ENCODE measurements around the gene SYNE2. TPM values are rescaled to one million over a fixed set of nuclear protein-coding genes. Genes with fewer than 3 reads are reported as not detected.

Gene SYNE2
- total RNA-seq, 1 experiment from 2014 or later, result 16.0 TPM

GRCh38 chr14:64060648-64061096 lies 207.9 kb downstream of the SYNE2 start:
- POLR2A ChIA-PET (ENCODE audit: unreplicated experiment), result interaction anchor here (0.6 kb wide), 2 partner anchors 199 to 1117 kb away, joined by 3 read pairs; no protein-coding TSS in a partner anchor
- H3K4me2 ChIP-seq (ENCODE audit: low read length), result peak overlapping the region; percentile 12; the same call in 1 of the 2 replicates
- no peaks in the 10 kb centered on the region for H3K36me3 ChIP-seq (ENCODE audit: low read depth, low read length)
- TF ChIP-seq CTCF (conservative IDR thresholded peaks at IDR 0.05; ENCODE audit: low read depth, low read length) (peak; percentile 69), EZH2 (IDR thresholded peaks at IDR 0.05; ENCODE audit: low read length, unreplicated experiment) (no peak), EZH2phosphoT487 (IDR thresholded peaks at IDR 0.05; ENCODE audit: borderline replicate concordance, low read length) (no peak)
- H4K20me1 ChIP-seq (ENCODE audit: low read length), result no peaks in the 10 kb centered on the region
- H3K79me2 ChIP-seq (ENCODE audit: low read length), result no peaks in the 10 kb centered on the region
- ATAC-seq, result peak; percentile 54
- peak; percentile 69 for DNase-seq
- peaks cover 25% of the 10 kb centered on the region for H3K4me1 ChIP-seq (ENCODE audit: insufficient read depth, low read length)
- peak overlapping the region; percentile 31; the same call in 1 of the 2 replicates for H2AFZ ChIP-seq (ENCODE audit: low read length)
- H3K9me2 ChIP-seq (replicated peaks; ENCODE audit: low read length), result no peaks in the 10 kb centered on the region
- no peaks in the 10 kb centered on the region for H3K27me3 ChIP-seq (ENCODE audit: low read length)
- intact Hi-C loops (cut with micrococcal nuclease), result no loop called here
- BruUV-seq (replicated peaks), result no TSS peak
- no peaks in the 10 kb centered on the region for H3K9me3 ChIP-seq (ENCODE audit: low read length)
- no peak overlapping the region; the same call in 1 of the 2 replicates for H3K9ac ChIP-seq (ENCODE audit: low read length)
- peak overlapping the region; percentile 18; the same call in 1 of the 2 replicates for H3K27ac ChIP-seq (ENCODE audit: low read length)
- CTCF ChIA-PET, result interaction anchor here (0.6 to 1.6 kb wide), 3 partner anchors 77 to 243 kb away, joined by 3 to 11 read pairs (median 4); no protein-coding TSS in a partner anchor
- no peaks in the 10 kb centered on the region for H3F3A ChIP-seq (ENCODE audit: low read length, unreplicated experiment)
- H3K4me3 ChIP-seq (ENCODE audit: low read length), result no peak overlapping the region

- no peaks in the 10 kb centered on the region for H3K79me2 ChIP-seq (ENCODE audit: low read length)
- ATAC-seq, result peak; percentile 52
- POLR2A ChIA-PET (ENCODE audit: unreplicated experiment), result interaction anchor here (0.6 kb wide), 1 partner anchor 198 kb away, joined by 3 read pairs; no protein-coding TSS in a partner anchor
- CTCF ChIA-PET, result interaction anchor here (0.6 to 1.6 kb wide), 3 partner anchors 76 to 242 kb away, joined by 3 to 11 read pairs (median 4); no protein-coding TSS in a partner anchor
- H3K27ac ChIP-seq (ENCODE audit: low read length), result 0 out of 2 replicates have a peak overlapping the region, but pooled peaks have one; percentile 17
- no TSS peak for BruUV-seq (replicated peaks)
- peak; percentile 56 for DNase-seq
- H2AFZ ChIP-seq (ENCODE audit: low read length), result peak overlapping the region; percentile 31; the same call in 1 of the 2 replicates
- no peaks in the 10 kb centered on the region for H3K9me2 ChIP-seq (replicated peaks; ENCODE audit: low read length)
- intact Hi-C loops (cut with micrococcal nuclease), result no loop called here
- peaks cover 25% of the 10 kb centered on the region for H3K4me1 ChIP-seq (ENCODE audit: insufficient read depth, low read length)
- H3K27me3 ChIP-seq (ENCODE audit: low read length), result no peaks in the 10 kb centered on the region
- TF ChIP-seq EZH2phosphoT487 (IDR thresholded peaks at IDR 0.05; ENCODE audit: borderline replicate concordance, low read length) (no peak), EZH2 (IDR thresholded peaks at IDR 0.05; ENCODE audit: low read length, unreplicated experiment) (no peak), CTCF (conservative IDR thresholded peaks at IDR 0.05; ENCODE audit: low read depth, low read length) (no peak)
- no peaks in the 10 kb centered on the region for H3K9me3 ChIP-seq (ENCODE audit: low read length)
- H3K4me3 ChIP-seq (ENCODE audit: low read length), result no peak overlapping the region
- no peaks in the 10 kb centered on the region for H4K20me1 ChIP-seq (ENCODE audit: low read length)
- H3K4me2 ChIP-seq (ENCODE audit: low read length), result peak overlapping the region; percentile 12; the same call in 1 of the 2 replicates
- no peaks in the 10 kb centered on the region for H3K36me3 ChIP-seq (ENCODE audit: low read depth, low read length)
- no peaks in the 10 kb centered on the region for H3F3A ChIP-seq (ENCODE audit: low read length, unreplicated experiment)
- H3K9ac ChIP-seq (ENCODE audit: low read length), result no peak overlapping the region
Observed at GRCh38 chr14:64061115-64061514, 208.3 kb downstream of the SYNE2 start.

- no peaks in the 10 kb centered on the region for H3K9me3 ChIP-seq (ENCODE audit: low read length)
- intact Hi-C loops (cut with micrococcal nuclease), result no loop called here
- no peak for TF ChIP-seq CTCF (conservative IDR thresholded peaks at IDR 0.05; ENCODE audit: low read depth, low read length)
- no peak for TF ChIP-seq EZH2 (IDR thresholded peaks at IDR 0.05; ENCODE audit: low read length, unreplicated experiment)
- no peak for TF ChIP-seq EZH2phosphoT487 (IDR thresholded peaks at IDR 0.05; ENCODE audit: borderline replicate concordance, low read length)
- no peaks in the 10 kb centered on the region for H3K79me2 ChIP-seq (ENCODE audit: low read length)
- H3K4me1 ChIP-seq (ENCODE audit: insufficient read depth, low read length), result peaks cover 25% of the 10 kb centered on the region
- ChIA-PET CTCF (interaction anchor here (1.5 to 1.6 kb wide), 2 partner anchors 76 to 242 kb away, joined by 4 to 11 read pairs; no protein-coding TSS in a partner anchor), POLR2A (ENCODE audit: unreplicated experiment) (interaction anchor here (0.6 kb wide), 1 partner anchor 269 kb away, joined by 3 read pairs; no protein-coding TSS in a partner anchor)
- peak; percentile 65 for DNase-seq
- H3K27ac ChIP-seq (ENCODE audit: low read length), result no peak overlapping the region
- no peak for ATAC-seq
- H3K27me3 ChIP-seq (ENCODE audit: low read length), result no peaks in the 10 kb centered on the region
- H4K20me1 ChIP-seq (ENCODE audit: low read length), result no peaks in the 10 kb centered on the region
- H3K9ac ChIP-seq (ENCODE audit: low read length), result no peak overlapping the region
- no TSS peak for BruUV-seq (replicated peaks)
- H2AFZ ChIP-seq (ENCODE audit: low read length), result no peak overlapping the region
- H3F3A ChIP-seq (ENCODE audit: low read length, unreplicated experiment), result no peaks in the 10 kb centered on the region
- no peaks in the 10 kb centered on the region for H3K36me3 ChIP-seq (ENCODE audit: low read depth, low read length)
- peak overlapping the region; percentile 4; the same call in 1 of the 2 replicates for H3K4me2 ChIP-seq (ENCODE audit: low read length)
- no peak overlapping the region for H3K4me3 ChIP-seq (ENCODE audit: low read length)
- no peaks in the 10 kb centered on the region for H3K9me2 ChIP-seq (replicated peaks; ENCODE audit: low read length)
Observed at GRCh38 chr14:64061706-64062105, 208.9 kb downstream of the SYNE2 start.

Data from PC-3 (cell line).